IMR-90 (cell line): ENCODE results near the gene MYO1H.

Experiments
- POLR2A ChIP-seq: IDR thresholded peaks from 2 replicates; pipeline ENCODE4 v1.6.1; 2012; ENCODE audit warnings: mild to moderate bottlenecking, low read depth, low read length
- RCOR1 ChIP-seq: IDR thresholded peaks from 2 replicates; pipeline ENCODE4 v1.6.1; 2012; ENCODE audit warnings: mild to moderate bottlenecking, low read length, improper control_type of control experiment; ENCODE audit not compliant: insufficient replicate concordance

GRCh38 chr12:109309381-109310246 is 38.1 kb upstream of the MYO1H start:
- no peak for TF ChIP-seq POLR2A
- no peak for TF ChIP-seq RCOR1
